Measurements from ENCODE around the gene HINFP. TPM values are rescaled to one million over a fixed set of nuclear protein-coding genes. Genes with fewer than 3 reads are reported as not detected.
A peak's percentile ranks its signal among the peaks of the same experiment; 100 is the strongest.

Gene HINFP
- total and polyA plus RNA-seq, 9 of the 15 experiments (the other 6 are each of a cell fraction or from before 2014, with no cell fraction given), result 13.8 to 34.1 (median 22.5) TPM

DNA sequence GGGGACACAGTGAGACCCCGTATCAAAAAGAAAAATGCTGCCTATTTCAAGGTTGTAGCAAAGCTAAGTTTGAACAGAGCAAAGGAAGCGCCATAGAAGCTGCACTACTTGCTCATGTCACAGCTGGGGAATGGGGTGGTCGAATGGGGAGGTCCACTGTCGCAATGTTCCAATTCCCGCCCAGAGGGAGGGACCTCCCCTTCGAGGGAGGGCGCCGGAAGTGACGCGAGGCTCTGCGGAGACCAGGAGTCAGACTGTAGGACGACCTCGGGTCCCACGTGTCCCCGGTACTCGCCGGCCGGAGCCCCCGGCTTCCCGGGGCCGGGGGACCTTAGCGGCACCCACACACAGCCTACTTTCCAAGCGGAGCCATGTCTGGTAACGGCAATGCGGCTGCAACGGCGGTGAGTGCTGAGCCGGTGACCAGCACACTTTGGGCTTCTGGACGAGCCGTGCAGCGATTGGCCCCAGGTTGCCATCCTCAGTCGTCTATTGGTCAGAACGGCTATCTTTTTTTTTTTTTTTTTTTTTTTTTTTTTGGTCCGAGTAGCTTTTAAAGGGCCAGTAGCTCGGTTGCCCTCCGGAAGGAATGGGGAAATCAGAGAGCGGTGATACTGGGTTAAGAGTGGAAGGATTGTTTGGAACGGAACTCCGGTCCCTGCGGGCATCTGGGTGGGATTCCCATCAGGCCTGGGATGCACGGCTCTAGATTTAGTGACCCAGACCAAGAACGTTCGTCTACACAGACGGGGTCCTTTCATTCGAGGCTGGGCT is 36.5 kb upstream of the HINFP start, which contains the start of gene HMBS (continued):
- peak; percentile 56; the same call in 1 of the 2 replicates for TF ChIP-seq ELF1 (tag; IDR thresholded peaks at IDR 0.05)
- peak; percentile 54; the same call in 1 of the 2 replicates for TF ChIP-seq RAD51 (IDR thresholded peaks at IDR 0.05; ENCODE audit: borderline replicate concordance, low read depth)
- TF ChIP-seq ZNF589 (CRISPR knock-in tag; IDR thresholded peaks at IDR 0.05; ENCODE audit: low read depth), result no peak
- TF ChIP-seq YBX1 (IDR thresholded peaks at IDR 0.05), result no peak
- TF ChIP-seq NR1H2 (CRISPR knock-in tag; IDR thresholded peaks at IDR 0.05), result no peak
- TF ChIP-seq, protein P1, sequence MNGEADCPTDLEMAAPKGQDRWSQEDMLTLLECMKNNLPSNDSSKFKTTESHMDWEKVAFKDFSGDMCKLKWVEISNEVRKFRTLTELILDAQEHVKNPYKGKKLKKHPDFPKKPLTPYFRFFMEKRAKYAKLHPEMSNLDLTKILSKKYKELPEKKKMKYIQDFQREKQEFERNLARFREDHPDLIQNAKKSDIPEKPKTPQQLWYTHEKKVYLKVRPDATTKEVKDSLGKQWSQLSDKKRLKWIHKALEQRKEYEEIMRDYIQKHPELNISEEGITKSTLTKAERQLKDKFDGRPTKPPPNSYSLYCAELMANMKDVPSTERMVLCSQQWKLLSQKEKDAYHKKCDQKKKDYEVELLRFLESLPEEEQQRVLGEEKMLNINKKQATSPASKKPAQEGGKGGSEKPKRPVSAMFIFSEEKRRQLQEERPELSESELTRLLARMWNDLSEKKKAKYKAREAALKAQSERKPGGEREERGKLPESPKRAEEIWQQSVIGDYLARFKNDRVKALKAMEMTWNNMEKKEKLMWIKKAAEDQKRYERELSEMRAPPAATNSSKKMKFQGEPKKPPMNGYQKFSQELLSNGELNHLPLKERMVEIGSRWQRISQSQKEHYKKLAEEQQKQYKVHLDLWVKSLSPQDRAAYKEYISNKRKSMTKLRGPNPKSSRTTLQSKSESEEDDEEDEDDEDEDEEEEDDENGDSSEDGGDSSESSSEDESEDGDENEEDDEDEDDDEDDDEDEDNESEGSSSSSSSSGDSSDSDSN (IDR thresholded peaks at IDR 0.05; ENCODE audit: borderline replicate concordance in 1 of 2, low read depth in 2 of 2, low read length in 2 of 2), result 0 out of 4 replicates have a peak, but pooled peaks of 1 of the 2 experiments have one; percentile 66
- TF ChIP-seq, protein P2, sequence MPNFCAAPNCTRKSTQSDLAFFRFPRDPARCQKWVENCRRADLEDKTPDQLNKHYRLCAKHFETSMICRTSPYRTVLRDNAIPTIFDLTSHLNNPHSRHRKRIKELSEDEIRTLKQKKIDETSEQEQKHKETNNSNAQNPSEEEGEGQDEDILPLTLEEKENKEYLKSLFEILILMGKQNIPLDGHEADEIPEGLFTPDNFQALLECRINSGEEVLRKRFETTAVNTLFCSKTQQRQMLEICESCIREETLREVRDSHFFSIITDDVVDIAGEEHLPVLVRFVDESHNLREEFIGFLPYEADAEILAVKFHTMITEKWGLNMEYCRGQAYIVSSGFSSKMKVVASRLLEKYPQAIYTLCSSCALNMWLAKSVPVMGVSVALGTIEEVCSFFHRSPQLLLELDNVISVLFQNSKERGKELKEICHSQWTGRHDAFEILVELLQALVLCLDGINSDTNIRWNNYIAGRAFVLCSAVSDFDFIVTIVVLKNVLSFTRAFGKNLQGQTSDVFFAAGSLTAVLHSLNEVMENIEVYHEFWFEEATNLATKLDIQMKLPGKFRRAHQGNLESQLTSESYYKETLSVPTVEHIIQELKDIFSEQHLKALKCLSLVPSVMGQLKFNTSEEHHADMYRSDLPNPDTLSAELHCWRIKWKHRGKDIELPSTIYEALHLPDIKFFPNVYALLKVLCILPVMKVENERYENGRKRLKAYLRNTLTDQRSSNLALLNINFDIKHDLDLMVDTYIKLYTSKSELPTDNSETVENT (CRISPR knock-in tag; IDR thresholded peaks at IDR 0.05), result 0 out of 2 replicates have a peak, but pooled peaks have one; percentile 70
- TF ChIP-seq, protein P3, sequence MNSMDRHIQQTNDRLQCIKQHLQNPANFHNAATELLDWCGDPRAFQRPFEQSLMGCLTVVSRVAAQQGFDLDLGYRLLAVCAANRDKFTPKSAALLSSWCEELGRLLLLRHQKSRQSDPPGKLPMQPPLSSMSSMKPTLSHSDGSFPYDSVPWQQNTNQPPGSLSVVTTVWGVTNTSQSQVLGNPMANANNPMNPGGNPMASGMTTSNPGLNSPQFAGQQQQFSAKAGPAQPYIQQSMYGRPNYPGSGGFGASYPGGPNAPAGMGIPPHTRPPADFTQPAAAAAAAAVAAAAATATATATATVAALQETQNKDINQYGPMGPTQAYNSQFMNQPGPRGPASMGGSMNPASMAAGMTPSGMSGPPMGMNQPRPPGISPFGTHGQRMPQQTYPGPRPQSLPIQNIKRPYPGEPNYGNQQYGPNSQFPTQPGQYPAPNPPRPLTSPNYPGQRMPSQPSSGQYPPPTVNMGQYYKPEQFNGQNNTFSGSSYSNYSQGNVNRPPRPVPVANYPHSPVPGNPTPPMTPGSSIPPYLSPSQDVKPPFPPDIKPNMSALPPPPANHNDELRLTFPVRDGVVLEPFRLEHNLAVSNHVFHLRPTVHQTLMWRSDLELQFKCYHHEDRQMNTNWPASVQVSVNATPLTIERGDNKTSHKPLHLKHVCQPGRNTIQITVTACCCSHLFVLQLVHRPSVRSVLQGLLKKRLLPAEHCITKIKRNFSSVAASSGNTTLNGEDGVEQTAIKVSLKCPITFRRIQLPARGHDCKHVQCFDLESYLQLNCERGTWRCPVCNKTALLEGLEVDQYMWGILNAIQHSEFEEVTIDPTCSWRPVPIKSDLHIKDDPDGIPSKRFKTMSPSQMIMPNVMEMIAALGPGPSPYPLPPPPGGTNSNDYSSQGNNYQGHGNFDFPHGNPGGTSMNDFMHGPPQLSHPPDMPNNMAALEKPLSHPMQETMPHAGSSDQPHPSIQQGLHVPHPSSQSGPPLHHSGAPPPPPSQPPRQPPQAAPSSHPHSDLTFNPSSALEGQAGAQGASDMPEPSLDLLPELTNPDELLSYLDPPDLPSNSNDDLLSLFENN (IDR thresholded peaks at IDR 0.05; ENCODE audit: low read depth in 2 of 2, low read length in 2 of 2), result no peak
- TF ChIP-seq GABPB1 (CRISPR knock-in tag; IDR thresholded peaks at IDR 0.05), result peak; percentile 97
- TF ChIP-seq ESRRA (IDR thresholded peaks at IDR 0.05; ENCODE audit: borderline replicate concordance, low read depth), result no peak; the same call in 1 of the 2 replicates
- no peak for TF ChIP-seq HNRNPK (IDR thresholded peaks at IDR 0.05; ENCODE audit: low read depth, low read length, poor library complexity, severe bottlenecking)
- TF ChIP-seq, protein P4, sequence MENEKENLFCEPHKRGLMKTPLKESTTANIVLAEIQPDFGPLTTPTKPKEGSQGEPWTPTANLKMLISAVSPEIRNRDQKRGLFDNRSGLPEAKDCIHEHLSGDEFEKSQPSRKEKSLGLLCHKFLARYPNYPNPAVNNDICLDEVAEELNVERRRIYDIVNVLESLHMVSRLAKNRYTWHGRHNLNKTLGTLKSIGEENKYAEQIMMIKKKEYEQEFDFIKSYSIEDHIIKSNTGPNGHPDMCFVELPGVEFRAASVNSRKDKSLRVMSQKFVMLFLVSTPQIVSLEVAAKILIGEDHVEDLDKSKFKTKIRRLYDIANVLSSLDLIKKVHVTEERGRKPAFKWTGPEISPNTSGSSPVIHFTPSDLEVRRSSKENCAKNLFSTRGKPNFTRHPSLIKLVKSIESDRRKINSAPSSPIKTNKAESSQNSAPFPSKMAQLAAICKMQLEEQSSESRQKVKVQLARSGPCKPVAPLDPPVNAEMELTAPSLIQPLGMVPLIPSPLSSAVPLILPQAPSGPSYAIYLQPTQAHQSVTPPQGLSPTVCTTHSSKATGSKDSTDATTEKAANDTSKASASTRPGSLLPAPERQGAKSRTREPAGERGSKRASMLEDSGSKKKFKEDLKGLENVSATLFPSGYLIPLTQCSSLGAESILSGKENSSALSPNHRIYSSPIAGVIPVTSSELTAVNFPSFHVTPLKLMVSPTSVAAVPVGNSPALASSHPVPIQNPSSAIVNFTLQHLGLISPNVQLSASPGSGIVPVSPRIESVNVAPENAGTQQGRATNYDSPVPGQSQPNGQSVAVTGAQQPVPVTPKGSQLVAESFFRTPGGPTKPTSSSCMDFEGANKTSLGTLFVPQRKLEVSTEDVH (IDR thresholded peaks at IDR 0.05; ENCODE audit: low read depth, partially characterized antibody), result peak; percentile 76
